ENCODE data around the gene PCNX1.
"Not testable (repeated sequence)": the region's sequence is repeated elsewhere in the genome, so short reads cannot be mapped to it uniquely, and the experiment has no call there.

The PCNX1 gene

DNA sequence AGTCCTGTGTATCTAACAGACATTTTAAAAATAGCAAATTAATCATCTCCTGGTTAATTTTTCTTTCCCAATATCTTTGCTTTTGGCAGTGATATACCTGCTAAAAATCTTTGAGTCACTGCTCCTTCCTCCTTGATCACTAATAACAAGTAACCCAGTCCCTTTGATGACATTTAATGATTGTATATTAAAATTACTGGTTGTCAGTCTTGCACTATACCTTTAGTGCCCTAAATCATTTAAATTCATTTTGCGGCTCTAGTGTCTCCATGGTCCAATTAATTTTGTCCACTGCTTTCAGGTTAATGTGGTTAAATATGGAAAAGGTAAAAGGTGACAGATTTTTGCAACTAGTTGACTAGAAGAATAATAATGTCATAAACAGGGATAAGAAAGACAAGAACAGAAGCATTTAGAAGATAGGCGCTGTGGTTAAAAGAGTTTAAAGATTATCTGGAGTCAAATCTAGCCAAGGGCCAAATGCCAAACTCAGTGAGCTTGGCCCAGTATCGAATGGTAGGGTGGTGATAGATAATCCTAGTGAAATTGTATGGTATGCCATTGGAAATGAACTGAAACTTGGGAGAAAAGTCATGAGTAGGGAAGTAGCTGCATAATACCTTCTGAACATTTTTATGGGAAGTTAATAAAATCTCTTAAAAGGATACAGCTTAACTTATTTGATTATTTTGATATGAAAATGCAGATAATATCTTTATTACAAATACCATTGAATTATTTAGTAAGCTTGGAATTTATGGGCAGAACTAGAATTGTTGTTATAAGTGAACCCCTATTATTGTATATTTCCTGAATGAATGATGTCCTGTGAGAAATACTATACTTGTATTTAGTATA, 115.0 kb downstream of the PCNX1 start:
- DNase-seq, result no peak

GRCh38 chr14:71022939-71023338, 115.7 kb downstream of the PCNX1 start:
- no peak for DNase-seq

- no peak for DNase-seq
Observed at GRCh38 chr14:71029236-71029781, 122.0 kb downstream of the PCNX1 start.

DNA sequence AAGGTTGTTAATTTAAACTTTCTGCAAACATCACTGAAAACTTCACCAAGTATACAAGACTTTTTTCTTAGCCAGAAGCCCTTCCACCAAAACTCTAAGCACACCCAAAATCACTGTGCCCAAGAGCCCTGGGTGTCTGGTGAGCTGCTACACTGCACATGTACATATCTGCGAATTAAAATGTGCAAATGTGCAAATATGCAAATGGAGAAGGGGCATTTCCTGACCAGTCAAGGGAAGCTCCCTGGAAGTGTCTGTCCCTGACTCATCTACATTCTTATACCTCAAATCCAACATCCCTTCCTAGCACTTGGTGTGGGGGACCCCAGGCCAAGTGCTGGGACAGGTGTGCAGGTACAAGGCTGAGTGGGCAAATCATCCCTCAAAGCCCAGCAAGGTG, 123.7 kb downstream of the PCNX1 start:
- no peak for DNase-seq

- no peak for DNase-seq
Observed at GRCh38 chr14:71036433-71036832, 129.2 kb downstream of the PCNX1 start.

GRCh38 chr14:71048393-71048792, 141.1 kb downstream of the PCNX1 start:
- no peak for DNase-seq

GRCh38 chr14:71049435-71050133, 142.3 kb downstream of the PCNX1 start:
- no peak for DNase-seq

DNA sequence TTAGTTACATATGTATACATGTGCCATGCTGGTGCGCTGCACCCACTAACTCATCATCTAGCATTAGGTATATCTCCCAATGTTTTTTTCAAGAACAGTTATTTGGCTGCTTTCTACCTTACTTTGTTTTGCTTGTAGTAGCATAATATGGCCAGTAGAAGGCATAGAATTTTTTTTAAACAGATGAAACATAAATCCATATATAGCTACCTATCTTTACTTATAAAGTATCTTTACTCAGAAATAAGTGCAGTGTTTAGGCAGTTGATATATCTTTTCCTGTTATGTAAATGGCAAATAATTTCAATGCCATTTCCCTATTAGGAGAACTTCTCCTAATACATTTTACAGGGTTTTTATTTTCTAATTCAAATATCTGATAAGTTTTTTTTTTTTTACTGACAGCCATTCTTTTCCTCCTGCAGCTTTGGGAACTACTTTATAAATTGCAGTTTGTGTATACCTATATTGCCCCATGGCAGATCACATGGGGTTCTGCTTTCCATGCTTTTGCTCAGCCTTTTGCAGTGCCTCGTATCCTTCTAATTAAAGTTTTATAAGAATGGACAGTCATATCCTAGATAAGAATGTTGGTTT, 143.1 kb downstream of the PCNX1 start:
- DNase-seq, result no peak

GRCh38 chr14:71054706-71055105, 147.4 kb downstream of the PCNX1 start:
- no peak for DNase-seq

GRCh38 chr14:71056168-71056567, 148.9 kb downstream of the PCNX1 start:
- no peak for DNase-seq

- DNase-seq, result no peak
Observed at GRCh38 chr14:71060274-71060673, 153.0 kb downstream of the PCNX1 start.

DNA sequence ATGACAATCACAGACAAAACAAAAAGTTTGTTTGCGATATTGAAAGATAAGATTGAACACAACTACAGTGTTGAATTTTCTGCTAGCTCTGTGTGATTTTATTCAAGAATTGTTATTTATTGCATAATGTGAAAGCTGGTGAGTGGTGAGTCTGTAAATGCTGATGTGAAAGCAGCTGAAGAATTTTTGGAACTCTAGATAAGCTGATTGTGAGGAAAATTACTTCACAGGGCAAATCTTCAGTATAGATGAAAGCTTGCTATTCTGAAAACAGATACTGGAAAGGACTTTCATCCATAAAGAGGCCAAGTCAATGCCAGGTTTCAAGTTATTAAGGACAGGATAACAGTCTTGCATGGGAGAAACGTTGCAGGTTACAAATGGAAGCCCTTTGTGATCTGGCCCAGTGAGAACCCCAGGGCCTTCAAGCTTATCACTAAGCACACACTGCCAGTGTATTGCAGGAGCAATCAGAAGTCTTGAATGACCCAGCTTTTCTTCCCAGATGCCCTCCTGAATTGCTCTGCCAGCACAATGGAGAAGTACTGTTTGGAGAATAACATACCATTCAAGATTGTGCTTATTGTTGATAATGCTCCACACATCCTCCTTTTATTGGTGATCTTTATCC, 153.7 kb downstream of the PCNX1 start:
- DNase-seq, result no peak

DNA sequence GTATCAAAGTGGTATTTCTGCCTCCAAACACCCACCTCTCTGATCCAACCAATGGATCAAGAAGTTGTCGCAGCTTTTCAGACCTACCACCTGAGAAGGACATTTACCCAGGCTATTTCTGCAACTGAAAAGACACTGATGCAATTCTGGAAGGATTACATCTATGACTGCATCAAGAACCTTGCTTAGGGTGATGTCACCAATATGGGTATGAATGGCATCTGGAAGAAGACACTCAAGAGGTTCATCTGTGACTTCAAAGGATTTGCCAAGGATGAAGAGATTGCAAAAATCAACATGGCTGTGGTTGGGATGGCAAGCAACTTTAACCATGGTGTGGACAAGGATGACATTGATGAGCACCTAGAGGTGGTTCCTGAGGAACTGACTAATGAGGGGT, 154.2 kb downstream of the PCNX1 start:
- no peak for DNase-seq

GRCh38 chr14:71062581-71063303, 155.5 kb downstream of the PCNX1 start:
- no peak for DNase-seq

DNA sequence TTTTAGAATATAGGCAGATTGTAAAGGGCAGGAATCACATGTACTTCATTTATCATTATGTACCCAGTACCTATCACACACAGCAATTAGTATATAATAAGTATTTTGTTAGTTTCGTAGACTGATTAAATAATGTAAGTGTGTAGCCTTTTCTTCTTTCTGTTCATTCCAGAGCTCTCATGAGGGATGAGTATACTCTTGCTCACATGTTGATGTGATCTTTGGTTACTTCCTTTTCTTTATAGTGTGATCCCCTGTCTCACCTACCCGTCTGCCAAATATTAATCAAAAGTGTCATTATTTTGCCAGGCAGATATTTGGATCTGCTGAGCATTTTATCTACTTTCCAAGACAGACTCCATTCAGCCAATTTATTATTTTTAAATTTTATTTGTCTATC, 156.1 kb downstream of the PCNX1 start:
- DNase-seq, result no peak

- DNase-seq, result not testable (repeated sequence)
Observed at GRCh38 chr14:71064747-71065146, 157.5 kb downstream of the PCNX1 start.

GRCh38 chr14:71070169-71070568, 162.9 kb downstream of the PCNX1 start:
- no peak for DNase-seq

- no peak for DNase-seq
Observed at GRCh38 chr14:71071042-71071441, 163.8 kb downstream of the PCNX1 start.

- no peak for DNase-seq
Observed at GRCh38 chr14:71076462-71077092, 169.3 kb downstream of the PCNX1 start.

- DNase-seq, result no peak
Observed at GRCh38 chr14:71078500-71078899, 171.2 kb downstream of the PCNX1 start.

DNA sequence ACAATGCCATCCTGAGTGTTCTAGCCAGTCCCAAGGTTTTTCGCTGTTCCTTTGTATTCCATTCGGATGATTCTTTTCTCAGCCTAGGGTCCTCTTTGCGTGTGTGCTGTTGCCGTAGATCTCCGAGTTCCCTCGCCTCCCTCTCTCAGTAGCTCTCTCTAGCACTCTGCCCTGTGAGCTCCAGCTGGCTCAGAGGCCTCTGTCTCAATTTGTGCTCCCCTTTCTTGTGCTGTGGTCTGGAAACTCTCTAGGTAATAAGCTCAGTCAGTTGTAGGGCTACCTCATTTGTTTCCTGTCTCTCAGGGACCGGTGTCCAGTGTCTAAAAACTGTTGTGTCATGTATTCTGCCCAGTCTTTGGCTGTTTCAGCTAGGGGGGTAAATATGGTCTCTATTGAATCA, 179.3 kb downstream of the PCNX1 start:
- no peak for DNase-seq

GRCh38 chr14:71089971-71090370, 182.7 kb downstream of the PCNX1 start:
- DNase-seq, result no peak
